ENCODE results near the gene PRR23E. TPM values are rescaled to one million over a fixed set of nuclear protein-coding genes. Genes with fewer than 3 reads are reported as not detected.

PRR23E gene
- polyA plus RNA-seq, 1 donor: not detected

GRCh38 chr3:127215714-127216414 is 22.9 kb downstream of the PRR23E start:
- Histone ChIP-seq H3K27ac (ENCODE audit: low read length) (no peak overlapping the region), H3K36me3 (ENCODE audit: control insufficient read depth, insufficient read depth, low read length) (no peaks in the 10 kb centered on the region), H3K4me3 (ENCODE audit: low read length) (no peak overlapping the region), H3K9me3 (ENCODE audit: control insufficient read depth, low read depth, low read length) (no peaks in the 10 kb centered on the region), H3K4me1 (ENCODE audit: control insufficient read depth, insufficient read depth, low read length) (no peaks in the 10 kb centered on the region), H3K27me3 (ENCODE audit: control insufficient read depth, insufficient read depth, low read length) (peaks cover 21% of the 10 kb centered on the region)
- WGBS (ENCODE audit: insufficient coverage, low lambda C conversion rate): no CpG with 5 or more reads among the region's 8 CpGs
- no peak for DNase-seq

- Histone ChIP-seq H3K36me3 (ENCODE audit: control insufficient read depth, insufficient read depth, low read length) (no peaks in the 10 kb centered on the region), H3K4me1 (ENCODE audit: control insufficient read depth, insufficient read depth, low read length) (no peaks in the 10 kb centered on the region), H3K27ac (ENCODE audit: low read length) (no peak overlapping the region), H3K4me3 (ENCODE audit: low read length) (no peak overlapping the region), H3K27me3 (ENCODE audit: control insufficient read depth, insufficient read depth, low read length) (peaks cover 21% of the 10 kb centered on the region), H3K9me3 (ENCODE audit: control insufficient read depth, low read depth, low read length) (no peaks in the 10 kb centered on the region)
- 89% methylated on average over 7 of the region's 16 CpGs for WGBS (ENCODE audit: insufficient coverage, low lambda C conversion rate)
- DNase-seq: no peak
These were observed 23.7 kb downstream of the PRR23E start for GRCh38 chr3:127216415-127217261.

GRCh38 chr3:127217596-127218453 is 24.9 kb downstream of the PRR23E start:
- no peak for DNase-seq
- 83% methylated on average over 1 of the region's 9 CpGs for WGBS (ENCODE audit: insufficient coverage, low lambda C conversion rate)
- Histone ChIP-seq H3K4me1 (ENCODE audit: control insufficient read depth, insufficient read depth, low read length) (no peaks in the 10 kb centered on the region), H3K27ac (ENCODE audit: low read length) (no peak overlapping the region), H3K27me3 (ENCODE audit: control insufficient read depth, insufficient read depth, low read length) (peaks cover 21% of the 10 kb centered on the region), H3K36me3 (ENCODE audit: control insufficient read depth, insufficient read depth, low read length) (no peaks in the 10 kb centered on the region), H3K4me3 (ENCODE audit: low read length) (no peak overlapping the region), H3K9me3 (ENCODE audit: control insufficient read depth, low read depth, low read length) (no peaks in the 10 kb centered on the region)

DNA sequence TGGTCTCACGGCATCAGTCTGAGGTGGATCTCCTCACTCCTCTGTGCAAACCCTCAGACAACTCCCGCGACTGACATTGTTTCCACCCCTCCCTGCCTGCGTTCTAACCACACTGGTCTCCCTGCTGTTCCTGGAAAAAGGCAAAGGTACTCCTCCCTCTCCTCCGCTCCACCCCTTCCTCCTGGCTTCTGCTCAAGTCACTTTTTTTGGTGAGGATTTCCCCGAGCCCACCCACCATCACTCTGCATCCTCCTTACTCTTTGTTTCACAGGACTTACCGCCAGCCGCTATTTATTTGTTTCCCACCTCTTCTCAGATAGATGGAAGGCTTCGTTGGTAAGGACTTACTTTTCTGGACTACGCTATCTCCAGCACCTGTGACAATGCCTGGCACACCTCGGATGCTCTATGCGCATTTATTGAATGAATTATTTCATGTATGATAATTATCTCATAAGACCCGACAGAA is 25.6 kb downstream of the PRR23E start:
- DNase-seq: no peak
- no peak overlapping the region for H3K4me3 ChIP-seq (ENCODE audit: low read length)
- no peaks in the 10 kb centered on the region for H3K4me1 ChIP-seq (ENCODE audit: control insufficient read depth, insufficient read depth, low read length)
- no peak overlapping the region for H3K27ac ChIP-seq (ENCODE audit: low read length)
- peaks cover 21% of the 10 kb centered on the region for H3K27me3 ChIP-seq (ENCODE audit: control insufficient read depth, insufficient read depth, low read length)
- no peaks in the 10 kb centered on the region for H3K9me3 ChIP-seq (ENCODE audit: control insufficient read depth, low read depth, low read length)
- no peaks in the 10 kb centered on the region for H3K36me3 ChIP-seq (ENCODE audit: control insufficient read depth, insufficient read depth, low read length)
- 67% methylated on average over 5 of the region's 13 CpGs for WGBS (ENCODE audit: insufficient coverage, low lambda C conversion rate)

GRCh38 chr3:127220497-127220896 is 27.6 kb downstream of the PRR23E start:
- no peak overlapping the region for H3K27ac ChIP-seq (ENCODE audit: low read length)
- peaks cover 21% of the 10 kb centered on the region for H3K27me3 ChIP-seq (ENCODE audit: control insufficient read depth, insufficient read depth, low read length)
- H3K36me3 ChIP-seq (ENCODE audit: control insufficient read depth, insufficient read depth, low read length): no peaks in the 10 kb centered on the region
- H3K4me1 ChIP-seq (ENCODE audit: control insufficient read depth, insufficient read depth, low read length): no peaks in the 10 kb centered on the region
- H3K4me3 ChIP-seq (ENCODE audit: low read length): no peak overlapping the region
- WGBS (ENCODE audit: insufficient coverage, low lambda C conversion rate): no CpG with 5 or more reads among the region's 9 CpGs
- no peak for DNase-seq
- no peaks in the 10 kb centered on the region for H3K9me3 ChIP-seq (ENCODE audit: control insufficient read depth, low read depth, low read length)

GRCh38 chr3:127221037-127221436 is 28.1 kb downstream of the PRR23E start:
- H3K36me3 ChIP-seq (ENCODE audit: control insufficient read depth, insufficient read depth, low read length): no peaks in the 10 kb centered on the region
- H3K9me3 ChIP-seq (ENCODE audit: control insufficient read depth, low read depth, low read length): no peaks in the 10 kb centered on the region
- WGBS (ENCODE audit: insufficient coverage, low lambda C conversion rate): no CpG with 5 or more reads among the region's 4 CpGs
- H3K27ac ChIP-seq (ENCODE audit: low read length): no peak overlapping the region
- no peaks in the 10 kb centered on the region for H3K4me1 ChIP-seq (ENCODE audit: control insufficient read depth, insufficient read depth, low read length)
- DNase-seq: no peak
- no peak overlapping the region for H3K4me3 ChIP-seq (ENCODE audit: low read length)
- peaks cover 24% of the 10 kb centered on the region for H3K27me3 ChIP-seq (ENCODE audit: control insufficient read depth, insufficient read depth, low read length)

GRCh38 chr3:127221446-127222035 is 28.6 kb downstream of the PRR23E start:
- Histone ChIP-seq H3K27me3 (ENCODE audit: control insufficient read depth, insufficient read depth, low read length) (peaks cover 27% of the 10 kb centered on the region), H3K4me3 (ENCODE audit: low read length) (no peak overlapping the region), H3K4me1 (ENCODE audit: control insufficient read depth, insufficient read depth, low read length) (no peaks in the 10 kb centered on the region), H3K9me3 (ENCODE audit: control insufficient read depth, low read depth, low read length) (no peaks in the 10 kb centered on the region), H3K27ac (ENCODE audit: low read length) (no peak overlapping the region), H3K36me3 (ENCODE audit: control insufficient read depth, insufficient read depth, low read length) (no peaks in the 10 kb centered on the region)
- WGBS (ENCODE audit: insufficient coverage, low lambda C conversion rate): no CpG with 5 or more reads among the region's 10 CpGs
- DNase-seq: no peak

DNA sequence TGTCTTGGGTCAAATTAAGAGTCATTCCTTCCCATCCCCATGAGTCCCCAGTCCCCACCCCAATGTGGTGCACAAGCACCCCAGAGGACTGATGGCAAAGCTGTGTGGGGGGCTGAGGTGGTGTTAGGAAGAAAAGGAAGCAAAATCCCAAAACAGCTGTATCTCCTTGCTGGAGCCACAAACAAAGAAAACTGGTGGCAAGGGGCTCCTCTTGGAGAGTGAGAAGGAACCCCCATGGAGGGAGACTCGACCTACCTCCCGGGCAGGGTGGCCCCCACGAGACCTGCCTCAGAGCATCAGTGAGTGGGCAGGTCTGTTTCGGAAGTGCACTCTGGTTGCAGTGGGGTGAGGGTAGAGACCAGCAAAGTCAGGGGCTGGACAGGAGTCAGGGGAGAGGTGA is 29.2 kb downstream of the PRR23E start:
- H3K9me3 ChIP-seq (ENCODE audit: control insufficient read depth, low read depth, low read length): no peaks in the 10 kb centered on the region
- H3K27ac ChIP-seq (ENCODE audit: low read length): no peak overlapping the region
- DNase-seq: no peak
- WGBS (ENCODE audit: insufficient coverage, low lambda C conversion rate): no CpG with 5 or more reads among the region's 4 CpGs
- no peak overlapping the region for H3K4me3 ChIP-seq (ENCODE audit: low read length)
- H3K4me1 ChIP-seq (ENCODE audit: control insufficient read depth, insufficient read depth, low read length): no peaks in the 10 kb centered on the region
- no peaks in the 10 kb centered on the region for H3K36me3 ChIP-seq (ENCODE audit: control insufficient read depth, insufficient read depth, low read length)
- peaks cover 22% of the 10 kb centered on the region for H3K27me3 ChIP-seq (ENCODE audit: control insufficient read depth, insufficient read depth, low read length)

DNA sequence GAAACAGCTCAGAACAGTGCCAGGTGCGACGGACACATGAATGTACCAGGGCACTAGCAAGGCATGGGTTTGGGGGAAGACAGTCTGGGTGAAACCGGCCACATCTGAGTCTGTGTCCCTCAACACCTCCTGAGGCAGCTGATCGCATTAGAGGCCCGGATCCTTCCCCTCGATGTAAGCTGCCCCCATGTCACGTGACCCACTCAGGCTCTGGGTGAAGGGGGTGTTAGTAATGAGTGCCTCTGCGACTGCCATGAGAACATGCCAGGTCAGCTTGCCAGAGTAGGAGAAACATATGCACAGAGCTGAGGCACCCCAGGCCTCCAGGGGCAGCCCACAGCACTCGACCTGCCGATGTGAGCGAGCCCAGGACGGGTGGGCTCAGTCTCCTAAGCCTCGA is 29.7 kb downstream of the PRR23E start:
- no peak overlapping the region for H3K4me3 ChIP-seq (ENCODE audit: low read length)
- H3K9me3 ChIP-seq (ENCODE audit: control insufficient read depth, low read depth, low read length): no peaks in the 10 kb centered on the region
- DNase-seq: no peak
- no peak overlapping the region for H3K27ac ChIP-seq (ENCODE audit: low read length)
- H3K36me3 ChIP-seq (ENCODE audit: control insufficient read depth, insufficient read depth, low read length): no peaks in the 10 kb centered on the region
- peaks cover 23% of the 10 kb centered on the region for H3K27me3 ChIP-seq (ENCODE audit: control insufficient read depth, insufficient read depth, low read length)
- no peaks in the 10 kb centered on the region for H3K4me1 ChIP-seq (ENCODE audit: control insufficient read depth, insufficient read depth, low read length)
- no CpG with 5 or more reads among the region's 13 CpGs for WGBS (ENCODE audit: insufficient coverage, low lambda C conversion rate)

DNA sequence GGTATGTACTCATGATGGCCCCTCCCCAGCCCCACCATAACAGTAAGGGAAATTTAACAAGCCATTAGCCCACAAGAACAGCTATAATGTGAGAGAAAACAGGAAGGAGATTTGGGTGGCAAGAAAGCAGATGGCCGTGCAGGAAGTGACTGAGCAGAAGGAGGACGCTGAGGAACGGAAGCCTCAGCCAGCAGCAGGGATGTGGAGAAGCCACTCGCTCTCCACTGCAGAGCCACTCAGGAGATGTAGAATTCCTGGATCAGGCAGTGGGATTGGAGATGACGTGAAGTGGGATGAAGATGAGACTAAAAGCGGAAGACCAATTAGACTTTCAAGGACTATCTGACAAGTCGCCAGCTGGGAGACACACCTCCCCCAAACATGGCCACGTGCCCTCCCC is 31.2 kb downstream of the PRR23E start:
- H3K27me3 ChIP-seq (ENCODE audit: control insufficient read depth, insufficient read depth, low read length): peaks cover 15% of the 10 kb centered on the region
- no CpG with 5 or more reads among the region's 8 CpGs for WGBS (ENCODE audit: insufficient coverage, low lambda C conversion rate)
- no peaks in the 10 kb centered on the region for H3K36me3 ChIP-seq (ENCODE audit: control insufficient read depth, insufficient read depth, low read length)
- H3K27ac ChIP-seq (ENCODE audit: low read length): no peak overlapping the region
- no peak for DNase-seq
- no peaks in the 10 kb centered on the region for H3K9me3 ChIP-seq (ENCODE audit: control insufficient read depth, low read depth, low read length)
- H3K4me3 ChIP-seq (ENCODE audit: low read length): no peak overlapping the region
- H3K4me1 ChIP-seq (ENCODE audit: control insufficient read depth, insufficient read depth, low read length): no peaks in the 10 kb centered on the region
